GM21526 (cell line): ENCODE measurements around the gene FNIP1.
A peak's percentile ranks its signal among the peaks of the same experiment; 100 is the strongest.
"Not testable (repeated sequence)": the region's sequence is repeated elsewhere in the genome, so short reads cannot be mapped to it uniquely, and the experiment has no call there.

Source experiments
- ATAC-seq: cut with Tn5 transposase; IDR thresholded peaks from one replicate; pipeline ENCODE4 v1.9.1; 2021; ENCODE audit warnings: moderate library complexity; ENCODE audit not compliant: unreplicated experiment, low FRiP score

FNIP1 gene

GRCh38 chr5:131754363-131754762 lies 42.5 kb downstream of the FNIP1 start:
- no peak for ATAC-seq

- ATAC-seq = no peak
These were observed 45.3 kb downstream of the FNIP1 start for GRCh38 chr5:131751506-131751905.

GRCh38 chr5:131749723-131750470 lies 46.9 kb downstream of the FNIP1 start:
- no peak for ATAC-seq

GRCh38 chr5:131749138-131749537 lies 47.7 kb downstream of the FNIP1 start:
- ATAC-seq = no peak

- peak; percentile 82 for ATAC-seq
These were observed 49.4 kb downstream of the FNIP1 start for GRCh38 chr5:131747180-131748105.

- ATAC-seq = no peak
These were observed 50.4 kb downstream of the FNIP1 start for GRCh38 chr5:131746423-131746822.

GRCh38 chr5:131745703-131746102 lies 51.1 kb downstream of the FNIP1 start:
- no peak for ATAC-seq

- no peak for ATAC-seq
These were observed 51.7 kb downstream of the FNIP1 start for GRCh38 chr5:131745155-131745554.

- no peak for ATAC-seq
These were observed 56.3 kb downstream of the FNIP1 start for GRCh38 chr5:131740477-131740876.

- ATAC-seq = no peak
These were observed 61.4 kb downstream of the FNIP1 start for GRCh38 chr5:131735393-131735792.

GRCh38 chr5:131734939-131735338 lies 61.9 kb downstream of the FNIP1 start:
- not testable (repeated sequence) for ATAC-seq

GRCh38 chr5:131729292-131729691 lies 67.5 kb downstream of the FNIP1 start:
- ATAC-seq = not testable (repeated sequence)

GRCh38 chr5:131724089-131724488 lies 72.7 kb downstream of the FNIP1 start:
- not testable (repeated sequence) for ATAC-seq

- ATAC-seq = no peak
These were observed 76.1 kb downstream of the FNIP1 start for GRCh38 chr5:131720714-131721113.

GRCh38 chr5:131719564-131719963 lies 77.3 kb downstream of the FNIP1 start:
- no peak for ATAC-seq

GRCh38 chr5:131718487-131719014 lies 78.3 kb downstream of the FNIP1 start:
- no peak for ATAC-seq

- ATAC-seq = not testable (repeated sequence)
These were observed 79.7 kb downstream of the FNIP1 start for GRCh38 chr5:131717164-131717563.

- no peak for ATAC-seq
These were observed 80.2 kb downstream of the FNIP1 start for GRCh38 chr5:131716650-131717049.

GRCh38 chr5:131710391-131710790 lies 86.4 kb downstream of the FNIP1 start:
- no peak for ATAC-seq

GRCh38 chr5:131709043-131709442 lies 87.8 kb downstream of the FNIP1 start:
- no peak for ATAC-seq

- no peak for ATAC-seq
These were observed 90.5 kb downstream of the FNIP1 start for GRCh38 chr5:131706281-131706680.
